DOHH2 (cell line): ENCODE data around the gene GLS2.

Experiments used
- H3F3A ChIP-seq: fragments of 200-600 bp; sonication (generic), shearing (Covaris generic); 2 replicates; pipeline ENCODE4 v1.6.0; 2016; ENCODE audit warnings: antibody characterized with exemption, mild to moderate bottlenecking; ENCODE audit not compliant: control insufficient read depth, insufficient read depth
- H3K27ac ChIP-seq: fragments of 200-600 bp; sonication (generic); 2 replicates; pipeline ENCODE4 v1.5.1; 2014; ENCODE audit warnings: low read depth, mild to moderate bottlenecking, low read length, moderate library complexity
- H3K27me3 ChIP-seq: fragments of 200-600 bp; sonication (generic); 2 replicates; pipeline ENCODE4 v1.6.1; 2014; ENCODE audit warnings: mild to moderate bottlenecking, low read length, mixed read lengths; ENCODE audit not compliant: control insufficient read depth
- H3K36me3 ChIP-seq: fragments of 200-600 bp; sonication (generic); 2 replicates; pipeline ENCODE4 v1.6.1; 2014; ENCODE audit warnings: mild to moderate bottlenecking, low read length, moderate library complexity, mixed read lengths; ENCODE audit not compliant: control insufficient read depth
- H3K4me1 ChIP-seq: fragments of 200-600 bp; sonication (generic); 2 replicates; pipeline ENCODE4 v1.6.1; 2014; ENCODE audit warnings: mild to moderate bottlenecking, low read length, mixed read lengths; ENCODE audit not compliant: control insufficient read depth
- H3K4me2 ChIP-seq: fragments of 200-600 bp; sonication (generic); 2 replicates; pipeline ENCODE4 v1.6.0; 2014; ENCODE audit warnings: mild to moderate bottlenecking, low read length, moderate library complexity
- H3K4me3 ChIP-seq: fragments of 200-600 bp; sonication (generic); 2 replicates; pipeline ENCODE4 v1.5.1; 2014; ENCODE audit warnings: mild to moderate bottlenecking, low read length, mixed read lengths
- H3K79me2 ChIP-seq: fragments of 200-600 bp; sonication (generic); 2 replicates; pipeline ENCODE4 v1.6.1; 2014; ENCODE audit warnings: mild to moderate bottlenecking, low read length, mixed read lengths; ENCODE audit not compliant: control insufficient read depth
- H3K9me2 ChIP-seq: fragments of 200-600 bp; sonication (generic); replicated peaks from 2 replicates; pipeline ENCODE4 v1.6.1; 2014; ENCODE audit warnings: mild to moderate bottlenecking, low read length, mixed read lengths; ENCODE audit not compliant: control insufficient read depth
- H3K9me3 ChIP-seq: fragments of 200-600 bp; sonication (generic); 2 replicates; pipeline ENCODE4 v1.6.1; 2014; ENCODE audit warnings: antibody characterized with exemption, low read length, mixed read lengths; ENCODE audit not compliant: control insufficient read depth, insufficient read depth
- H4K20me1 ChIP-seq: fragments of 200-600 bp; sonication (generic); 2 replicates; pipeline ENCODE4 v1.6.0; 2014; ENCODE audit warnings: low read depth, mild to moderate bottlenecking, antibody characterized with exemption, low read length, moderate library complexity; ENCODE audit not compliant: control insufficient read depth, insufficient read depth
- EZH2phosphoT487 ChIP-seq: fragments of 200-600 bp; sonication (generic); IDR thresholded peaks from 2 replicates; pipeline ENCODE4 v1.6.1; 2017; ENCODE audit warnings: borderline replicate concordance, mild to moderate bottlenecking, antibody characterized with exemption, low read length, moderate library complexity, mixed read lengths
- TF ChIP-seq, protein P1 (sequence below): fragments of 200-600 bp; sonication (generic); IDR thresholded peaks from one replicate; pipeline ENCODE4 v1.5.1; 2014; ENCODE audit warnings: antibody characterized with exemption, mild to moderate bottlenecking, low read depth, low read length; ENCODE audit not compliant: poor library complexity, severe bottlenecking

GLS2 gene

GRCh38 chr12:56469007-56469930, 18.7 kb downstream of the GLS2 start:
- Histone ChIP-seq H3K9me3 (no peaks in the 10 kb centered on the region), H3K27me3 (no peaks in the 10 kb centered on the region), H3K4me2 (peak overlapping the region; percentile 92), H3K4me3 (peak overlapping the region; percentile 93), H3K36me3 (peaks cover 43% of the 10 kb centered on the region), H3K4me1 (peaks cover 40% of the 10 kb centered on the region), H4K20me1 (no peaks in the 10 kb centered on the region), H3K79me2 (peaks cover 37% of the 10 kb centered on the region), H3K27ac (peak overlapping the region; percentile 61), H3K9me2 (no peaks in the 10 kb centered on the region), H3F3A (peaks cover 5% of the 10 kb centered on the region; the same call in 1 of the 2 replicates)
- TF ChIP-seq EZH2phosphoT487 = no peak
- TF ChIP-seq, protein P1, sequence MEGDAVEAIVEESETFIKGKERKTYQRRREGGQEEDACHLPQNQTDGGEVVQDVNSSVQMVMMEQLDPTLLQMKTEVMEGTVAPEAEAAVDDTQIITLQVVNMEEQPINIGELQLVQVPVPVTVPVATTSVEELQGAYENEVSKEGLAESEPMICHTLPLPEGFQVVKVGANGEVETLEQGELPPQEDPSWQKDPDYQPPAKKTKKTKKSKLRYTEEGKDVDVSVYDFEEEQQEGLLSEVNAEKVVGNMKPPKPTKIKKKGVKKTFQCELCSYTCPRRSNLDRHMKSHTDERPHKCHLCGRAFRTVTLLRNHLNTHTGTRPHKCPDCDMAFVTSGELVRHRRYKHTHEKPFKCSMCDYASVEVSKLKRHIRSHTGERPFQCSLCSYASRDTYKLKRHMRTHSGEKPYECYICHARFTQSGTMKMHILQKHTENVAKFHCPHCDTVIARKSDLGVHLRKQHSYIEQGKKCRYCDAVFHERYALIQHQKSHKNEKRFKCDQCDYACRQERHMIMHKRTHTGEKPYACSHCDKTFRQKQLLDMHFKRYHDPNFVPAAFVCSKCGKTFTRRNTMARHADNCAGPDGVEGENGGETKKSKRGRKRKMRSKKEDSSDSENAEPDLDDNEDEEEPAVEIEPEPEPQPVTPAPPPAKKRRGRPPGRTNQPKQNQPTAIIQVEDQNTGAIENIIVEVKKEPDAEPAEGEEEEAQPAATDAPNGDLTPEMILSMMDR = no peak

- H3K36me3 ChIP-seq = peaks cover 40% of the 10 kb centered on the region
- H3K79me2 ChIP-seq = peaks cover 37% of the 10 kb centered on the region
- H3F3A ChIP-seq = peaks cover 5% of the 10 kb centered on the region; the same call in 1 of the 2 replicates
- H3K4me2 ChIP-seq = peak within 1 kb of the TSS; percentile 92
- H3K9me3 ChIP-seq = no peaks in the 10 kb centered on the region
- H3K27ac ChIP-seq = peak within 1 kb of the TSS; percentile 61
- peak within 1 kb of the TSS; percentile 93 for H3K4me3 ChIP-seq
- H3K4me1 ChIP-seq = peaks cover 46% of the 10 kb centered on the region
- TF ChIP-seq, protein P1 = peak; percentile 66
- no peak for TF ChIP-seq EZH2phosphoT487
- H3K27me3 ChIP-seq = no peaks in the 10 kb centered on the region
- no peaks in the 10 kb centered on the region for H4K20me1 ChIP-seq
- H3K9me2 ChIP-seq = no peaks in the 10 kb centered on the region
Observed at GRCh38 chr12:56468216-56469006, 19.6 kb downstream of the GLS2 start, which contains the start of gene SPRYD4. Gene SPRYD4, plus strand, starts transcription at chr12:56468578. Its CDS starts 14 bp downstream, at chr12:56468592.

- no peaks in the 10 kb centered on the region for H3K79me2 ChIP-seq
- H3K4me2 ChIP-seq = no peak overlapping the region
- peaks cover 35% of the 10 kb centered on the region for H3K4me1 ChIP-seq
- H3K36me3 ChIP-seq = no peaks in the 10 kb centered on the region
- no peak for TF ChIP-seq EZH2phosphoT487
- TF ChIP-seq, protein P1 = no peak
- H3F3A ChIP-seq = peaks cover 16% of the 10 kb centered on the region
- no peaks in the 10 kb centered on the region for H4K20me1 ChIP-seq
- H3K9me2 ChIP-seq = no peaks in the 10 kb centered on the region
- H3K9me3 ChIP-seq = no peaks in the 10 kb centered on the region
- no peaks in the 10 kb centered on the region for H3K27me3 ChIP-seq
- no peak overlapping the region for H3K4me3 ChIP-seq
- H3K27ac ChIP-seq = no peak overlapping the region
Observed at GRCh38 chr12:56462565-56462964, 25.4 kb downstream of the GLS2 start.
